Mesendoderm (in vitro differentiated cells): ENCODE measurements around the gene VSIR.

Source experiments
- DNase-seq: peaks from one replicate; pipeline ENCODE4 v3.0.0; 2013
- H2AK5ac ChIP-seq: 2 replicates; pipeline ENCODE4 v1.6.1; 2013; ENCODE audit warnings: low read length, inconsistent platforms
- H2BK120ac ChIP-seq: 2 replicates; pipeline ENCODE4 v1.6.1; 2013; ENCODE audit warnings: low read depth, mild to moderate bottlenecking, low read length, moderate library complexity, mixed read lengths
- H2BK15ac ChIP-seq: replicated peaks from 2 replicates; pipeline ENCODE4 v1.6.1; 2013; ENCODE audit warnings: low read depth, mild to moderate bottlenecking, moderate library complexity
- H2BK5ac ChIP-seq: 2 replicates; pipeline ENCODE4 v1.6.1; 2013; ENCODE audit warnings: low read length, inconsistent platforms
- H3K18ac ChIP-seq: 2 replicates; pipeline ENCODE4 v1.6.1; 2013; ENCODE audit warnings: mild to moderate bottlenecking, low read length, mixed read lengths
- H3K23ac ChIP-seq: one replicate; pipeline ENCODE4 v1.6.1; 2013; ENCODE audit warnings: low read length
- H3K27ac ChIP-seq: 2 replicates; pipeline ENCODE4 v1.5.1; 2013; ENCODE audit warnings: low read depth, mild to moderate bottlenecking, inconsistent platforms, low read length, moderate library complexity
- H3K27me3 ChIP-seq: 2 replicates; pipeline ENCODE4 v1.6.1; 2013; ENCODE audit warnings: low read length, control low read depth, mild to moderate bottlenecking, inconsistent platforms; ENCODE audit not compliant: insufficient read depth, poor library complexity
- H3K36me3 ChIP-seq: 2 replicates; pipeline ENCODE4 v1.6.1; 2013; ENCODE audit warnings: low read length, inconsistent platforms; ENCODE audit not compliant: control insufficient read depth, insufficient read depth
- H3K4ac ChIP-seq: one replicate; pipeline ENCODE4 v1.6.1; 2013; ENCODE audit warnings: low read depth, mild to moderate bottlenecking, low read length, moderate library complexity
- H3K4me1 ChIP-seq: 2 replicates; pipeline ENCODE4 v1.6.1; 2013; ENCODE audit warnings: low read depth, low read length, inconsistent platforms; ENCODE audit not compliant: control insufficient read depth
- H3K4me2 ChIP-seq: 2 replicates; pipeline ENCODE4 v1.6.1; 2013; ENCODE audit warnings: low read length
- H3K4me3 ChIP-seq: 2 replicates; pipeline ENCODE4 v1.5.1; 2013; ENCODE audit warnings: mild to moderate bottlenecking, low read length
- H3K56ac ChIP-seq: one replicate; pipeline ENCODE4 v1.6.1; 2013; ENCODE audit warnings: low read length
- H3K79me1 ChIP-seq: 2 replicates; pipeline ENCODE4 v1.6.1; 2013; ENCODE audit warnings: low read length, inconsistent platforms
- H3K79me2 ChIP-seq: 2 replicates; pipeline ENCODE4 v1.6.1; 2013; ENCODE audit warnings: mild to moderate bottlenecking, low read length; ENCODE audit not compliant: control insufficient read depth, insufficient read depth
- H3K9ac ChIP-seq: 2 replicates; pipeline ENCODE4 v1.6.1; 2013; ENCODE audit warnings: low read length, inconsistent platforms
- H4K5ac ChIP-seq: one replicate; pipeline ENCODE4 v1.6.1; 2013; ENCODE audit warnings: low read length
- H4K8ac ChIP-seq: one replicate; pipeline ENCODE4 v1.6.1; 2013; ENCODE audit warnings: low read depth, mild to moderate bottlenecking, control low read depth, low read length, moderate library complexity
- WGBS: extraction: QIAGEN DNeasy Blood & Tissue Kit; methylation state at CpG from one replicate; pipeline ENCODE4 v1.1.7; 2013; ENCODE audit warnings: low lambda C conversion rate, missing lambda C conversion rate; ENCODE audit not compliant: insufficient coverage; ENCODE audit errors: extremely low coverage; 5-methylcytosine and 5-hydroxymethylcytosine counted together

VSIR gene

DNA sequence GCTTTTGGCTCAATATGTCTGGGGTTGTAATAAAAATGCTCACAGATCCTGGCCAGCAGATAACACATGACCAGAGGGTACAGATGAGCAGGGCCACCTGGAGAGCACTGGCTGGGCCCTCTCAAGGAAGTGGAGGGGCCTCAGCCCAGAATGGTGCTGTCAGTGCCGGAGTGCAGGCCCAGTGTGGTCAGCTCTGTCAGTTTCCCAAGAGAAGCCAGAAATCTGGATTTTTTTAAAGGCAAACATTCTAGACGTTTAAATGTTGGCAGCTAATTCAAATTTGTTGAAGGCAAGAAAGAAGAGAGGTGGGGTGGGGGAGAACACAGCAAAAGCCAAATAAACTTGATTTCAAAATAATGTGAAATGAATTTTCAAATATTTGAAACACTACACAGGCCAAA is 55.8 kb downstream of the VSIR start:
- no peak overlapping the region for H2BK5ac ChIP-seq
- no peak overlapping the region for H3K4me3 ChIP-seq
- DNase-seq, result no peak
- no peak overlapping the region for H3K23ac ChIP-seq
- H3K4me1 ChIP-seq, result peaks cover 5% of the 10 kb centered on the region
- no peak overlapping the region for H3K18ac ChIP-seq
- H3K4me2 ChIP-seq, result no peak overlapping the region
- no peak overlapping the region for H4K5ac ChIP-seq
- no peaks in the 10 kb centered on the region for H3K79me1 ChIP-seq
- H2AK5ac ChIP-seq, result no peak overlapping the region
- H3K4ac ChIP-seq, result no peak overlapping the region
- H3K36me3 ChIP-seq, result no peaks in the 10 kb centered on the region
- H4K8ac ChIP-seq, result no peak overlapping the region
- no peak overlapping the region for H2BK15ac ChIP-seq
- WGBS, result no CpG with 5 or more reads among the region's 2 CpGs
- H2BK120ac ChIP-seq, result no peak overlapping the region
- no peak overlapping the region for H3K27ac ChIP-seq
- no peak overlapping the region for H3K56ac ChIP-seq
- no peaks in the 10 kb centered on the region for H3K79me2 ChIP-seq
- H3K9ac ChIP-seq, result no peak overlapping the region
- H3K27me3 ChIP-seq, result no peaks in the 10 kb centered on the region

DNA sequence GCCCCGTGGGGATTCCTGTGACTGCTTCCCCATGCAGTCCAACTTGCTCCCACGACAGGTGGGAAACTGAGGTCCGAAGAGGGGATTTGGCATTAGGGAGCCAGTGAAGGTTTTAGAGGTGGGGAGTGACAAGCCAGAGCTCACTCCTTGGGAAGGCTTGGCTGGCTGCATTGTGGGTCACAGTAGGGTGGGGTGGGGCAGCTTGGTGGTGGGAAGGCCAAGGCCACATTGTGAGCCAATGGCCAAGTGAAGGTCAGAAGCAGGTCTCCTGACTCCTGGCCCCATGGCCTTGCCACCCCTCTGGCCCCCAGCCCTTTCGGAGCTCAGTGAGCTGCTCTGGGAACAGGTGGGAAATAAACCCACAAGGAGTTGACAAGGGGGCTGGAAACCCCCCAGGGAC is 56.3 kb downstream of the VSIR start:
- Histone ChIP-seq H3K27me3 (no peaks in the 10 kb centered on the region), H4K5ac (no peak overlapping the region), H2BK120ac (no peak overlapping the region), H3K18ac (no peak overlapping the region), H3K23ac (no peak overlapping the region), H3K56ac (no peak overlapping the region), H3K4me1 (peaks cover 5% of the 10 kb centered on the region), H2BK5ac (no peak overlapping the region), H2AK5ac (no peak overlapping the region), H2BK15ac (no peak overlapping the region), H3K9ac (no peak overlapping the region), H3K79me1 (no peaks in the 10 kb centered on the region), H3K36me3 (no peaks in the 10 kb centered on the region), H3K27ac (no peak overlapping the region), H3K79me2 (no peaks in the 10 kb centered on the region), H4K8ac (no peak overlapping the region), H3K4me3 (no peak overlapping the region), H3K4ac (no peak overlapping the region), H3K4me2 (no peak overlapping the region)
- no peak for DNase-seq
- WGBS, result no CpG with 5 or more reads among the region's 4 CpGs

- Histone ChIP-seq H2BK15ac (no peak overlapping the region), H3K18ac (no peak overlapping the region), H3K4ac (no peak overlapping the region), H3K4me3 (no peak overlapping the region), H3K4me2 (no peak overlapping the region), H3K79me2 (no peaks in the 10 kb centered on the region), H4K5ac (no peak overlapping the region), H2BK5ac (no peak overlapping the region), H3K9ac (no peak overlapping the region), H3K79me1 (no peaks in the 10 kb centered on the region), H3K4me1 (peaks cover 5% of the 10 kb centered on the region), H4K8ac (no peak overlapping the region), H3K23ac (no peak overlapping the region), H3K27ac (no peak overlapping the region), H3K36me3 (no peaks in the 10 kb centered on the region), H2AK5ac (no peak overlapping the region), H3K56ac (no peak overlapping the region), H2BK120ac (no peak overlapping the region), H3K27me3 (no peaks in the 10 kb centered on the region)
- no peak for DNase-seq
- no CpG with 5 or more reads among the region's 5 CpGs for whole genome bisulfite sequencing
Observed at GRCh38 chr10:71716426-71716825, 56.9 kb downstream of the VSIR start.

- Histone ChIP-seq H4K8ac (no peak overlapping the region), H3K18ac (no peak overlapping the region), H3K79me1 (no peaks in the 10 kb centered on the region), H2BK5ac (no peak overlapping the region), H3K4me3 (no peak overlapping the region), H3K27me3 (no peaks in the 10 kb centered on the region), H3K36me3 (no peaks in the 10 kb centered on the region), H3K4me2 (no peak overlapping the region), H2AK5ac (no peak overlapping the region), H3K79me2 (no peaks in the 10 kb centered on the region), H3K4me1 (peaks cover 5% of the 10 kb centered on the region), H3K23ac (no peak overlapping the region), H2BK120ac (no peak overlapping the region), H3K4ac (no peak overlapping the region), H2BK15ac (no peak overlapping the region), H3K9ac (no peak overlapping the region), H4K5ac (no peak overlapping the region), H3K56ac (no peak overlapping the region), H3K27ac (no peak overlapping the region)
- no CpG with 5 or more reads among the region's 20 CpGs for WGBS
- no peak for DNase-seq
Observed at GRCh38 chr10:71715860-71716259, 57.5 kb downstream of the VSIR start.

DNA sequence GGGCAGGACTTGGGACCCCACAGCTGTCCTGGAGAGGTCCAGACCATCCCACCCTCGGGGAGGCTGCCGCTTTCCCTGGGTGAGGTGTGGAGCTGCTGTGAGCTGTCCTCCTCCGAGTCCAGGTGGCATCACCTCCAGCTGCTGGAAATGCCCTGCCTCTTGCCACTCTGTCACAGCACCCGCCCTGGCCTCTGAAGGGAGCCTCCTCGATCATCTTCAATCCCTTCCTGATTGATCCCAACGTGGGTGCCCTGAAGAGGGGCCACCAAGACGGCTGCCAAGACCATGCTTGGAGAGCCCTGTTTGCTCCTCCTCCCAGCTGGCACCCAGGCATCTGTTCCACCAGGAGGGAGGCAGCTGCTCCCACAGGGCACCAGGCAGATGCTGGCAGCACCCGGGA is 58.3 kb downstream of the VSIR start:
- no peak overlapping the region for H2BK120ac ChIP-seq
- H4K5ac ChIP-seq, result no peak overlapping the region
- no peaks in the 10 kb centered on the region for H3K36me3 ChIP-seq
- no peak overlapping the region for H3K4ac ChIP-seq
- H3K4me2 ChIP-seq, result no peak overlapping the region
- no peak overlapping the region for H3K23ac ChIP-seq
- H3K27ac ChIP-seq, result no peak overlapping the region
- no peak for DNase-seq
- H3K79me2 ChIP-seq, result no peaks in the 10 kb centered on the region
- H3K56ac ChIP-seq, result no peak overlapping the region
- no peak overlapping the region for H3K4me3 ChIP-seq
- H2AK5ac ChIP-seq, result no peak overlapping the region
- H3K18ac ChIP-seq, result no peak overlapping the region
- no peak overlapping the region for H2BK5ac ChIP-seq
- H2BK15ac ChIP-seq, result no peak overlapping the region
- H3K9ac ChIP-seq, result no peak overlapping the region
- no peaks in the 10 kb centered on the region for H3K27me3 ChIP-seq
- H4K8ac ChIP-seq, result no peak overlapping the region
- peaks cover 5% of the 10 kb centered on the region for H3K4me1 ChIP-seq
- no peaks in the 10 kb centered on the region for H3K79me1 ChIP-seq
- WGBS, result no CpG with 5 or more reads among the region's 8 CpGs

DNA sequence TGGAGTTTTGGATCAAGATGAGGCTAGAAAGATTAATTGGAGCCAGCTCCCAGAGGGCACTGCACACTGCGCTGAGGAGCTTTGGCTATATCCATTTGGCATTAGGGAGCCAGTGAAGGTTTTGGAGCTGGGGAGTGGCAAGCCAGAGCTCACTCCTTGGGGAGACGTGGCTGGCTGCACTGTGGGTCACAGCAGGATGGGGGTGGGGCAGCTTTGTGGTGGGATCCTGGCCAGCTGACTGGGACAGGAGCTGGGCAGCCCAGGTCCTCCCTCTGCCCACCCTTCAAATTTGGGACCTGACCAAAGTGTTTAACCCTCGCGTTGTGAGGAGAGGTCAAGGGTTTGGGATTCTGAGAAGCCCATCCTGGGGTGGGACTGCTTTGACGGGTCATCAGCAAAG is 58.7 kb downstream of the VSIR start:
- no peak for DNase-seq
- Histone ChIP-seq H3K9ac (no peak overlapping the region), H3K27me3 (no peaks in the 10 kb centered on the region), H3K27ac (no peak overlapping the region), H2BK120ac (no peak overlapping the region), H2BK5ac (no peak overlapping the region), H3K79me1 (no peaks in the 10 kb centered on the region), H3K56ac (no peak overlapping the region), H3K23ac (no peak overlapping the region), H2AK5ac (no peak overlapping the region), H3K79me2 (no peaks in the 10 kb centered on the region), H3K4me3 (no peak overlapping the region), H3K4me2 (no peak overlapping the region), H4K8ac (no peak overlapping the region), H3K36me3 (no peaks in the 10 kb centered on the region), H2BK15ac (no peak overlapping the region), H3K4me1 (peaks cover 4% of the 10 kb centered on the region), H4K5ac (no peak overlapping the region), H3K18ac (no peak overlapping the region), H3K4ac (no peak overlapping the region)
- WGBS, result no CpG with 5 or more reads among the region's 5 CpGs
